CD4-positive, alpha-beta T cell treated with Interleukin-17A for 4 hours (primary cell): Measurements from ENCODE around the gene CRIP3.

Experiments
- DNase-seq: peaks from one replicate; pipeline ENCODE4 v3.0.0-alpha.2; 2020; ENCODE audit warnings: mixed read lengths

CRIP3 gene

DNA sequence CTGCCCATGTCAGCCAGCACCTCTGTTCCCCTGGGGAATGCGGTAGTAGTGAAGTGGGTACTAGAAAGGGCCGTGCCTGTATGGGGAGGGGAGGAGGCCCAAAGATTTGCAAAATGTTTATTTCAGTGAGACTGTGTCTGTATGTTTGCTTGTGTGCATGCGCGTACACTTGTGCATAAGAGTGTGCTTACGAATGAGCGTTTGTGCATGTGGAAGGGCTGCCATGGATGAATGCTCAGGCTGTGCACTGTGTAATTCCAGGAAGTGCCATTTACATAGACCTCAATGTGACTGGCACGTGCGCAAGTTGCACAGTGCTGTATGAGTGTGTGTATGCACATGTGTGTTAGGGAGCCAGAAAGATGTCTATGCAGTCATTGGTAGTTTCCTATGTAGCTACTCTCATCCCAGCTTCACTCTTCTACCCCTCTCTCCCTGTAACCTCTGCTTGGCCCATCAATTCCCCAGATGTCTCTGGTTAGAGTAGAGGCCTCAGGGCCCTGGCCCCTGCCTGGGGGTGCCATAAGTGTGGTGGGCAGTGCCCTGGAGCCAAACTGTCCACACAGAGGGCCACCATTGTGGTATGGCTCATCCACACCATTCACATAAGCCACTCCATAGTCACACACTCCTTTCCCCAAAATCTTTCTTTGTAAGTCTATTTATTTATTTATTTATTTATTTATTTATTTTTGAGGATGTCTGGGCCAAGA is 37.4 kb downstream of the CRIP3 start:
- no peak for DNase-seq

DNA sequence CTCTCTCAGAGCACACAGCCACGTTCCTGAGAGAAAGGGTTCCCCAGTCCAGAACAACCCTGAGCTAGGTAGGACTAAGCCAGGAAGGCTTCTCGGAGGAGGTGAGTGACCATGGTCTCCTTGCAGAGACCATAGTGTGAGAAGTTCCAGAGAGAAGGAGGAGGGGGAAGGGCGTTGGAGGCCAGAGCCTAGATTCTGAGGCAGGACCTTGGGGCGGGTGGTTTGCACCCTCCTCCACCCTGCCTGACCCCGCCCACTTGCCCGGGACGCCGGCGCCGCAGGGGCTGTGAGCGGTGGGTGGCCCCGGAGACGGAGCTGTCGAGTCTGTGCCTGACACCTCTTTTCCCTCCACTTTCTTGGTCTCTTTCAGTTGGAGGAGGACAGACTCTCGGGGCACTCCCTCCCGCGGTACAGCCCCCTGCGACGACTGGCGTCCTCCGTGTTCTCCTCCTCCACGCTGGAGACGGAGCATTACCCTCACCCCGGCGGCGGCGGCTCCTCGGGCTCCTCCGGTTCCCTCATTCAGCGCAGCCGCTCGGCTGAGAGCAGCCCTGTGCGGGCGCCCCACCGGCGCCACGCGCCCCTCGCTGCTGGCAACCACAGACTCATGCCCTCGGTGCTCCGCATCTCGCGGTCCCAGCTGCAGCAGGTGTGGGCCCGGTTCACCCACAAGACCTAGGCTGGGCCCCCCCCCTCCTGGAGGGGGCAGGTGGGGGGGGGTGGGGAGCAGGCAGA is 39.2 kb downstream of the CRIP3 start:
- peak; percentile 68 for DNase-seq

DNA sequence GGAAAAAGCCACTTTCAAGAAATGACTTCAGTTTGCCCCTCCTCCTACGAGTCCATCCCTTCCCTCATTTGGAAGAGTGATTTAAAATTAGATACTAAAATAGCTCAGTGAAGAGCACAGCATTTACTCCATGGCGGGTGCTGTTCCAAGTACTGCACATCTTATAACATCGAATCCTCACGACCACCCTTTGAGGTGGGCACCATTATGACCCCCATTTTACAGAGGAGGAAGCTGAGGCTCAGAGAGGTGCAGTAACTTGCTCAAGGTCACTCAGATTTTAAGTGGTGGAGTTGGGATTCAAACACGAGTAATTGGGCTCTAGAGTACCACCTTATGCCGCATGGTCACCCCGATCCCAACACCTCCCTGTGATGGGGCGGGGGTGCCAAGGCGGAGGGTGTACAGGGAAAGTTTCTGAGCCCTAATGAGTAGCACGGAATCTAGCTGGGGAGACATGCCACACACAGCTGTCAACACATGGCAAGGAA is 39.8 kb downstream of the CRIP3 start:
- no peak for DNase-seq

DNA sequence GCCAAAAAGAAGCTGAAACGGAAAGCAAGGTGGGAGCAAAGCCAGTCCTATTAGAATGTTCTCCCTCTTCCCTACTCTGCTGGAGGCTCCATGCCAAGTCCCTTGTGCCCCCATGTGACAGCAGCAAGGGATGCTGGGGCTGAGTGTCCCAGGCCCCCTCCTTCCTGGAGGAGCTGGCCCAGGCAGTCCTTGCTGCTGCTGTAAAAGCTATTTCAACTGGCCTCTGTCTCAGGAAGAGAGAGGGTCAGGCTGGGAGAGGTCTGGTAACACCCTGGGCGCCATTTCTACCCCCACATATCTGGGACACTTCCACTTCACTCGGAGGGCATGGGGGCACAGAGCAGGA is 40.3 kb downstream of the CRIP3 start:
- no peak for DNase-seq

DNA sequence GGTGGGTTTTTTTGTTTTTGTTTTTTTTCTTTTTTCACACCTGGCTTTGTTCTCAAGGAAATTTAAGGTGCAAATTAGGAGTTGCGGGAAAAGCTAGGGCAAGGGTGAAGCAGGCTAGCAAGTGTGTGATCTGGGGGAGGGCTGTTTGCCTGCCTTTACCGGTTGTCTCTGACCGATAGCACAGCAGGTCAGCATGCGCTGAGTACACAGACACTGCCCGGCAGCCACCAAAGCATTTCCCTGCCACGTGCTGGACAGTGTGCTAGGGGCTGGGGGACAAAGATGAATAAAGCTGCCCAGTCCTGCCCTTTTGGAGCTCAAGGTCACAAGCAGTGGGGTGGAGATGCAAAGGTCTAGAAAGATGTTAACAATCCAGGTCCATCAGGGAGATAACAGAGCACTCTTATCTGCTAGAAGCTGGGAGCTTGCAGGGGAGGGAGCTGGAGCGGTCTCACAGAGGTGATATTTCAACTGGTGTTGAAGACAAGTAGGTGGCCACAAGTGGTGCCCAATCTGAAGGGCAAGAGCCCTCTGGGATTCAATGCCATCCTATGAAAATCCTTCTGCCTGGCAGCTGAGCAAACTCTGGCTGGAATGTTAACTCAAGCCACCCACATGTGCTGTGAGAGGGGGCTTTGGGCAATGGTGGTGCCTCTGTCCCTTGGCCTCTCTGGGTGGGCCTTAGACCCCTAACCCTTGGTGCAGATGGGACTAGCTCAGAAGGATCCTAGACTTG is 40.8 kb downstream of the CRIP3 start:
- no peak for DNase-seq

DNA sequence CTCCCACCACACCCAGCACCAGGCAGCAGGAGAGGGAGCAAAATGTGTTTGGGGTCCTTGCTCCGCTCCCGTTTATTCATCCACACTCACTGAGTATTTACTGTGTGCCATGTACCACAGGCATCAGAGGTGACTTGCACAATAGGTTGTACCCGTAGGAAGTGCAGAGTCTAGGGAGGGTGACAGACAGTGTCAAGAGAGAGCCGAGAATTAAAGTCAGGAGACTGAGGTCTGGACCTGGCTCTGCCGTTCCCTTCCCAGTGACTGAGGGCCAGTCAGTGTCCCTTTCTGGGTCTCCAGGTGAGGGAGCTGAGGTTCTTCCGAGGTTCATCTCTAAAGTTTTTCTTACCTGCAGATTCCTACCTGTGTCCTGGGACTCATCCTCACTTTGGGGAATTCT is 43.1 kb downstream of the CRIP3 start:
- no peak for DNase-seq

DNA sequence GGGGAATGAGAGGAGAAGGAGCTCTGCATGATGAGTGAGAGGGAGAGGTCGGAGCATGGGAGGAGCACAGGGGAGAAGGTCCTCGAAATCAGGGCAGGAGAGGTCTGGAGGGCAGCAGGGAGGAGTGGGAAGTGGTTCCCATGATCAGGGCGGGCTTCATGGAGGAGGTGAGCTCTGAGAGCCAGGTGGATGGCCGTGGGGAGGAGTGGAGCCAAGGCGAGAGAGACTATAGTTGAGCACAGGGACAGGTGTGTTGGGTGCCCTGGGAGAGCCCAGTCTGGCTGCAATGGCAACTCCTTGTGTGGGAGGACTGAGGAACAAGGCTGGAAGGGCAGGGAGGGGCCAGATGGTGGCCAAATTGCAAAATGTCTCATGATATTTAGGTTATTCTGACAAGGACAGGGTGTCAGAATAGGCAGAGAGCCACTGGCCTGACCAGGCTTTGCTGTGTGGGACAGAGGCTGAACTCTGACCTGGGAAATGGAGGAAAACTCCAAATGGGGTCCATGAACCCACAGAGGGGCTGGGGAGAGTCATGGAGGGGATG is 44.0 kb downstream of the CRIP3 start:
- DNase-seq, result no peak

DNA sequence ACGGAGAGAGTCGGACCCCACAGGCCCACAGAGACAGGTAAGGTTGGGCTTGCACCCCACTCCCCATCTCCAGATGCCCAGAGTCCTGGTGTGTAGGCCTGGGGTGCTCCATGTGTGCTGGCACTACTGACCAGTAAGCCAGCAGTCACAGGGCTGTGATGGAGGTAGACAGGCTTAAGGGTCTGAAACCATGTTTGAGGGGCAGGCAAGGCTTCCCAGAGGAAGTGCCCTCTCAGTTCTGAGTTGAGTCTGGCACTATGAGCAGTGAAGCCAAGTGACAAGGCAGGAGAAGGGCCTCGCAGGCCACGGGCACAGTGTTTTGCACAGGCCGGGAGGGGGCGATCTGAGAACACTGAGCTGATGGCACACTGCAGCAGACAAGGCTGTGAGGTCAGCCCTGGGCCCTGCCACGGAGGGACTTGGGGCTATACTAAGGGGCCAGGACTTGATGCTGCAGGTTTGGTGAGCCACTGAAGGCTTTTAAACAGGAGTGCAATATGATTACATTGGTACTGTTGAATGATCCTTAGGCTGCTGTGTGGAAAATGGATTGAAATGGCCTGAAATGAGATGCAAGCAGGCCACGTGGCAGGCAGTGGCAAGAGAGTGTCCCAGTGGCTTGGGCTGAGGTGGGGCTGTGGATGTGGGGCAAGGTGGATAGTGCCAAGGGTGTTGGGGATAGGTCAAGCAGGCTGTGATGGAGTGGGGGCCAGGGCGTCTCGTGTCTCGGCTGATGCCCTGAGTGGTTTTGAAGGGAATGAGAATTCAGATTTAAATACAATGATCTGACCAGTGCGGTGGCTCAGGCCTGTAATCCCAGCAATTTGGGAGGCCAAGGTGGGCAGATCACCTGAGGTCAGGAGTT is 45.1 kb downstream of the CRIP3 start:
- peak; percentile 87 for DNase-seq

DNA sequence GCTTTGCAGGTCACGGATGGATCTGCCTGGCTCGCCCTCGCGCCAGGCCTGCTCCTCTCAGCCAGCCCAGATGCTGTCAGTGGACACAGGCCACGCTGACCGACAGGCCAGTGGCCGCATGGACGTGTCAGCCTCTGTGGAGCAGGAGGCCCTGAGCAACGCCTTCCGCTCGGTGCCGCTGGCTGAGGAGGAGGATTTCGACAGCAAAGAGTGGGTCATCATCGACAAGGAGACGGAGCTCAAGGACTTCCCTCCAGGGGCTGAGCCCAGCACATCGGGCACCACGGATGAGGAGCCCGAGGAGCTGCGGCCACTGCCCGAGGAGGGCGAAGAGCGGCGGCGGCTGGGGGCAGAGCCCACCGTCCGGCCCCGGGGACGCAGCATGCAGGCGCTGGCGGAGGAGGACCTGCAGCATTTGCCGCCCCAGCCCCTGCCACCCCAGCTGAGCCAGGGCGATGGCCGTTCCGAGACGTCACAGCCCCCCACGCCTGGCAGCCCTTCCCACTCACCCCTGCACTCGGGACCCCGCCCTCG is 45.8 kb downstream of the CRIP3 start:
- DNase-seq, result no peak

DNA sequence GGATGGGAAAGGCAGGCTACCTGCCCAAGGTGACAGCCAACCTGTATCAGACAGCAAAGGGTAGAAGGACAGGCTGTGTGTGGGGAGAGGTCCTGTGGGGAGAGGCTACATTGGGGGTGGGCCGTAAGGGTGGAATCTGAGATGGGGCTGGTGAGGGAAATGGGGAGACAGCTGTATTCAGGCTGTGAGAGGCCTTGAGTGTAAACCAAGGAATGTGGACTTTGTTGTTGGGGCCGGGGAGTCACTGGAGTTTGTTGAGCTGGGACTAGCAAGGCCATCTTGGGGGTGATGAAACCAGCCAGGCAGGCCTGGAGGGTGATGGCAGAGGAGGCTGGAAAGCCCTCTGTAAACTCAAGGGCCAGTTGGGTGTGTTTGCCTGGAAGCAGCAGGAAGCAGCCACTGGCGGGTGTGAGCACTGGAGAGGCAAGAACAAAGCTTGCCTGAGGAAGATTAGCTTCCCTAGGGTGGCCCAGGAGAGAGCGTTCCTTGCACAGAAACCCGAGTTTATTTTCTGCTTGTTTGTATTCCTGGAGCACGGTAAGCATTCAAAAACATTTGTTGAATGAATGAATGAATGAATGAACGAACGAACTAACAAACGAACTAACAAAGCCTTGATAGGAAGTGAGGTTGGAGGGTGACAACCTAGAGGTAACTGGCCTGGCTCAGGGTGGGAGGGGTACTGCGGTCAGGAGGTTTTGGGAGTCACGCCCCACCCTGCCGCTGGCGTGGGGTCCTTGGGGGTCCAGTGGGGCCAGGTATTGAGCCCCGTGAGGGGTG is 46.4 kb downstream of the CRIP3 start:
- DNase-seq, result no peak

DNA sequence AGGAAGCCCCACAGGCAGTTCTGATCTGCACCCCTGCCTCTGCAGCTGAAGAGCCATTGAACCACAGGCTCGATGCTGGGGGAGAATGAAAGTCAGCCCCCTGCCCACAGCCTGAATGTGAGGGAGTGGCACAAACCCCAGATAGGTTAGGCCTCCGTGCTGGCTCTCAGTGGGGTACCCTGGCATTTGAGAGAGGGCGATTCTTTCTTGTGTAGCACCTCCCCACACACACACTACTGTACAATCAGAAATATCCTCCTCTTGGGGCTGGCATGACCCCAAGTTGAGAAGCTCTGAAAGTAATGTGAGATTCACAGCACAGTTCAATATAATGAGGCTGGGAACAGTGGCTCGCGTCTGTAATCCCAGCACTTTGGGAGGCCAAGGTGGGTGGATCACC is 47.4 kb downstream of the CRIP3 start:
- DNase-seq, result no peak

DNA sequence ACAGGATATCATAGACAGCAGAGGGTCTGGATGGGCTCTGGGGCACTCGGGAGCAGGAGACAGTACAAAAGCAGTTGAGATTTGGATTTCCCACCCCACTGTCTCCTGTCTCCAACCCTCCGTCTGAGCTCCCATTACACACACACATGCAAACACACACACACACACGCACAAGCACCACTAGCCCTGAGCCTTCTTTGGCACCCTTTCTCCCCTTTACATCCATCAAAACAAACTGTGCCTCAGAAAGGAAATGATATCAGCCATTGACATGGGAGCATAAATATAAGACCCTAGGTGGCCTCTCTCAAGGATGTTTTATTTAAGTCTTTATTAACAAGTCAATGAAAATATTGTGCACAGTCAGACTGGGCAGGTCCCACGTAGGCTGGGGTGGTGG is 47.8 kb downstream of the CRIP3 start:
- DNase-seq, result no peak

DNA sequence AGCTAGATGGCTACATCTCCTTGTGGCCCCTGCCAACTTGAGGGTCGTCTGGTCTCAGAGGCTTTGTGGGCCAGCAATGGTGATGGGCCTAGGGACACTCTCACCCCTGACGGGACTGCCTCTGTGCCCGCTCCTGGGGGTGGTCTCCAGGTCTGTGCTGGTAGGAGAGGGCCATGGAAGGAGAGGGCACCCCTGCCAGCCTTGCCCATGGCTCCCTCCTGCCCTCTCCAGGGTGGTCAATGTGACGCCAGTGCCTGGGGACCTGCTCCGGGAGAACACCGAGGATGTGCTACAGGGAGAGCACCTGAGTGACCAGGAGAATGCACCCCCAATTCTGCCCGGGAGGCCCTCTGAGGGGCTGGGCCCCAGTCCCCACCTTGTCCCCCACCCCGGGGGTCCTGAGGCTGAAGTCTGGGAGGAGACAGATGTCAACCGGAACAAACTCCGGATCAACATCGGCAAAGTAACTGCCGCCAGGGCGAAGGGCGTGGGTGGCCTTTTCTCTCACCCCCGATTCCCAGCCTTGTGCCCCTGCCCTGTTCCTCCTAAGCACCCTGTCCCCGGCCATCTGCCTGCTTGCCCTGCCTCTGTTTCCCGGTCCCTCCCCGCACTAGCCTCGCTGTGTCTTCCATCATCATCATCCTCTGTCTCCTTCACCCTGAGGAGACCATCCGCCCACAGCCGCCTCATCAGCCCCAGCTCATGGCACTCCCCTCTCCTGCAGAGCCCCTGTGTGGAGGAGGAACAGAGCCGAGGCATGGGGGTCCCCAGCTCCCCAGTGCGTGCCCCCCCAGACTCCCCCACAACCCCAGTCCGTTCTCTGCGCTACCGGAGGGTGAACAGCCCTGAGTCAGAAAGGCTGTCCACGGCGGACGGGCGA is 49.6 kb downstream of the CRIP3 start:
- no peak for DNase-seq

DNA sequence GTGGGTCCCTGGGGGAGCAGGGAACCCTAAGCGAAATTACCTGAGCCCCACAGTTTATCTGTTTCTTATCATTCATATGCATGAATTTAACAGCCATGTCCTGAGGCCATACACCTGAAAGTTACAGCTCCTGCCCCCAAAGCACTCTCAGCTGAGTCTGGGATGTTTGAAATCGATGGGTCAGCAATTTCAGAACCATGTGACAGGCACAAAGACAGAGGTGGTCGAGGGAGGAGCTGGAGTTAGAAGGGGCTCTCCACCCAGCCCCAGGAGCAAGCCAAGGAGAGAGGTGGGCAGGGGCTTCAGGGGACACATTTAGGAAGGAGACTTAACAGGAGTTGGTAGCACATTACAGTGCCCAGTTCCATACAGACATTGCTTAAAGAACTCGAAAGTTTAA is 50.4 kb downstream of the CRIP3 start:
- no peak for DNase-seq

DNA sequence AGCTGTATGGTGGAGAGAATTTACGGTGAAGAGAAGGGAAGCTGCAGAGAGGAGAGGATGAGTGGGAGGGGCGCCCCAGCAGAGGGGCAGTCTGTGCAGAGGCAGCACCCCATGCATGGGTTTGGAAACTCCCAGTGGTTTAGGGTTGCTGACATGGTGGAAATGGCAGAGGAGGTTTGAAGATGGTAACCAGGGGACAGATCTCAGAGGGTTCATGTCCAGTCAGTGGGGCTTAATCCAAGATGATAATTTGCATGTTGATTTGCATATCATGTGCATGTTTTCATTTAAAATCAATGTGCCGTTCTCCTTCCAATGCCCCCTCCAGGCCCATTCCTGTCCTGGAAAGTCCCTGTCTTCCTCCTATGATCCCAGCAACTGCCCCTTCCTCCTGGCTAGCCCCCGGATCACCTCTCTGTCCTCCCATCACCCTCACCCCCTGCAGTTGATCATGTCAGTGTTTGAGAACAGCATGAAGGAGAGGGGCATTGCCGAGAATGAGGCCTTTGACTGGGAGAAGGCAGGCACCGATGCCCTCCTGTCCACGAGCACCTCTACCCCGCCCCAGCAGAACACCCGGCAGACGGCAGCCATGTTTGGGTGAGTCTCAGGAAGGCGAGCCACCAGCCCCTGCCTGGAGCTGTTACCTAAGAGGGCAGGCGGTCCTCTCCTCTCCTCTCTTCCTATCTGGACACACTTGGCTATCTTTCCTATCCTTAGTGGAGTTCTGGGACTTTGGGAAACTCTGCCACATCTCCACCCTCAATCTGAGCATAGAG is 51.1 kb downstream of the CRIP3 start:
- no peak for DNase-seq

DNA sequence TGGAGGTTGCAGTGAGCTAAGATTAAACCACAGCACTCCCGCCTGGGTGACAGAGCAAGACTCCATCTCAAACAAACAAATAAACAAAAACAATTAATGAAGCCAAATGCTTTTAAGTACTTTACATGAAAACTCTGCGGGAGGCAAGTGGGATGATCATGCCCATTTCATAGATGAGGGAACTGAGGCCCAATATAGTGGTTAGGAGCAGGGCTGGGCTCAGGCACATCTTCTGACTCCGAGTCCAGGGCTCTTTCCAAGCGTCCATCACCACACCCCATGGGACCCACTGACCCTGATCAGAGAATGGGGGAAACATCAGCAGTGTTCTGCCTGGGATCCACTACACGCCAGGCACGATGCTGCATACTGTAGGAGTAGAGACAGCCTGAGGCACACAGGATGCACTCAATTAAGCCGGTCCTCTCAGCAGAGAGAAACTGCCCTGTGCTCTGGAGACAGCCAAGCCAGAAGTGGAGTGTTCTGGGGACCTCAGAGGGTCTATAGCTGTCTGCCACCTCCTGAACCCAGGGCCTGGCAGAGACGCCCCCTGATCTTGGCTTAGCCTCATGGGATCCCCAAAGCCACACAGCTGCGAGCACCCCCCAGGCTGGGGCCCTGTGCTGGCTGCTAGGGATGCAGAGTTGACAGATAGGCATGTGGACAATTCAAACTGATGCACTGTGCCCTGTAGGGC is 51.8 kb downstream of the CRIP3 start:
- no peak for DNase-seq
